ENCODE measurements around the gene KRT13. TPM values are rescaled to one million over a fixed set of nuclear protein-coding genes. Genes with fewer than 3 reads are reported as not detected.
A peak's percentile ranks its signal among the peaks of the same experiment; 100 is the strongest.

KRT13 gene
- total and polyA plus RNA-seq, 9 of the 15 experiments (the other 6 are each of a cell fraction or from before 2014, with no cell fraction given) = 0.11 to 1.1 (median 0.24) TPM; not detected in 3

DNA sequence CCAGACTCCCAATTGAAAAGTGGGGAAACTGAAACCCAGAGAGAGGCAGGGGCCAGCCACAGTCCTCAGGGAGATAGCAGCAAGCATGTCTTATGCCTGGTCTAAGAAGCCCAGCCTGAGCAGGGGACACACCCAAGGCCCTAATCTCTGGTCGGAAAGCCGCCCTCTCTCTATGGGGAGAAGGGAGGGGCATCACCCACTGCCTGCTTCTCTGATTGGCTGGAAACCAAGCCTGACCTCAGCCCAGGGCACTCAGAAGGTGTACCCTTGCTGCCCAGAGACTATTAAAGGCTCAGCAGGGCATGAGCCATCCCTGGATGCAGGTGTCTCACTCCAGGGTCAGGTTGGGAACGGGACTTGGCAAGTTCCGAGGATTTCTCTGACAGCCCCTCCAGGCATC is 5.7 kb upstream of the KRT13 start (continued):
- TF ChIP-seq ATF6 (CRISPR knock-in tag; IDR thresholded peaks at IDR 0.05) (no peak), ZNF316 (IDR thresholded peaks at IDR 0.05) (no peak), ZNF780A (CRISPR knock-in tag; IDR thresholded peaks at IDR 0.05) (no peak), NFRKB (IDR thresholded peaks at IDR 0.05; ENCODE audit: low read depth) (no peak), CBX1 (IDR thresholded peaks at IDR 0.05; ENCODE audit: low read depth) (no peak), RBM39 (optimal IDR thresholded peaks at IDR 0.05; ENCODE audit: low read depth, low read length) (no peak), ZNF165 (CRISPR knock-in tag; IDR thresholded peaks at IDR 0.05; ENCODE audit: borderline replicate concordance) (no peak), RCOR1 (IDR thresholded peaks at IDR 0.05; ENCODE audit: borderline replicate concordance in 1 of 2, low read depth in 2 of 2, low read length in 2 of 2) (peak in 1 of 2 experiments; percentile 57; a peak in 2 of 4 replicates), THRB (CRISPR knock-in tag; conservative IDR thresholded peaks at IDR 0.05) (no peak)
- TF ChIP-seq, protein P1, sequence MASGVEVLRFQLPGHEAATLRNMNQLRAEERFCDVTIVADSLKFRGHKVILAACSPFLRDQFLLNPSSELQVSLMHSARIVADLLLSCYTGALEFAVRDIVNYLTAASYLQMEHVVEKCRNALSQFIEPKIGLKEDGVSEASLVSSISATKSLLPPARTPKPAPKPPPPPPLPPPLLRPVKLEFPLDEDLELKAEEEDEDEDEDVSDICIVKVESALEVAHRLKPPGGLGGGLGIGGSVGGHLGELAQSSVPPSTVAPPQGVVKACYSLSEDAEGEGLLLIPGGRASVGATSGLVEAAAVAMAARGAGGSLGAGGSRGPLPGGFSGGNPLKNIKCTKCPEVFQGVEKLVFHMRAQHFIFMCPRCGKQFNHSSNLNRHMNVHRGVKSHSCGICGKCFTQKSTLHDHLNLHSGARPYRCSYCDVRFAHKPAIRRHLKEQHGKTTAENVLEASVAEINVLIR (CRISPR knock-in tag; IDR thresholded peaks at IDR 0.05) = no peak
- TF ChIP-seq, protein P2, sequence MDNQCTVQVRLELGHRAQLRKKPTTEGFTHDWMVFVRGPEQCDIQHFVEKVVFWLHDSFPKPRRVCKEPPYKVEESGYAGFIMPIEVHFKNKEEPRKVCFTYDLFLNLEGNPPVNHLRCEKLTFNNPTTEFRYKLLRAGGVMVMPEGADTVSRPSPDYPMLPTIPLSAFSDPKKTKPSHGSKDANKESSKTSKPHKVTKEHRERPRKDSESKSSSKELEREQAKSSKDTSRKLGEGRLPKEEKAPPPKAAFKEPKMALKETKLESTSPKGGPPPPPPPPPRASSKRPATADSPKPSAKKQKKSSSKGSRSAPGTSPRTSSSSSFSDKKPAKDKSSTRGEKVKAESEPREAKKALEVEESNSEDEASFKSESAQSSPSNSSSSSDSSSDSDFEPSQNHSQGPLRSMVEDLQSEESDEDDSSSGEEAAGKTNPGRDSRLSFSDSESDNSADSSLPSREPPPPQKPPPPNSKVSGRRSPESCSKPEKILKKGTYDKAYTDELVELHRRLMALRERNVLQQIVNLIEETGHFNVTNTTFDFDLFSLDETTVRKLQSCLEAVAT (IDR thresholded peaks at IDR 0.05) = no peak
- TF ChIP-seq, protein P3, sequence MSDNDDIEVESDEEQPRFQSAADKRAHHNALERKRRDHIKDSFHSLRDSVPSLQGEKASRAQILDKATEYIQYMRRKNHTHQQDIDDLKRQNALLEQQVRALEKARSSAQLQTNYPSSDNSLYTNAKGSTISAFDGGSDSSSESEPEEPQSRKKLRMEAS (CRISPR knock-in tag; IDR thresholded peaks at IDR 0.05) = no peak
- TF ChIP-seq, protein P4, sequence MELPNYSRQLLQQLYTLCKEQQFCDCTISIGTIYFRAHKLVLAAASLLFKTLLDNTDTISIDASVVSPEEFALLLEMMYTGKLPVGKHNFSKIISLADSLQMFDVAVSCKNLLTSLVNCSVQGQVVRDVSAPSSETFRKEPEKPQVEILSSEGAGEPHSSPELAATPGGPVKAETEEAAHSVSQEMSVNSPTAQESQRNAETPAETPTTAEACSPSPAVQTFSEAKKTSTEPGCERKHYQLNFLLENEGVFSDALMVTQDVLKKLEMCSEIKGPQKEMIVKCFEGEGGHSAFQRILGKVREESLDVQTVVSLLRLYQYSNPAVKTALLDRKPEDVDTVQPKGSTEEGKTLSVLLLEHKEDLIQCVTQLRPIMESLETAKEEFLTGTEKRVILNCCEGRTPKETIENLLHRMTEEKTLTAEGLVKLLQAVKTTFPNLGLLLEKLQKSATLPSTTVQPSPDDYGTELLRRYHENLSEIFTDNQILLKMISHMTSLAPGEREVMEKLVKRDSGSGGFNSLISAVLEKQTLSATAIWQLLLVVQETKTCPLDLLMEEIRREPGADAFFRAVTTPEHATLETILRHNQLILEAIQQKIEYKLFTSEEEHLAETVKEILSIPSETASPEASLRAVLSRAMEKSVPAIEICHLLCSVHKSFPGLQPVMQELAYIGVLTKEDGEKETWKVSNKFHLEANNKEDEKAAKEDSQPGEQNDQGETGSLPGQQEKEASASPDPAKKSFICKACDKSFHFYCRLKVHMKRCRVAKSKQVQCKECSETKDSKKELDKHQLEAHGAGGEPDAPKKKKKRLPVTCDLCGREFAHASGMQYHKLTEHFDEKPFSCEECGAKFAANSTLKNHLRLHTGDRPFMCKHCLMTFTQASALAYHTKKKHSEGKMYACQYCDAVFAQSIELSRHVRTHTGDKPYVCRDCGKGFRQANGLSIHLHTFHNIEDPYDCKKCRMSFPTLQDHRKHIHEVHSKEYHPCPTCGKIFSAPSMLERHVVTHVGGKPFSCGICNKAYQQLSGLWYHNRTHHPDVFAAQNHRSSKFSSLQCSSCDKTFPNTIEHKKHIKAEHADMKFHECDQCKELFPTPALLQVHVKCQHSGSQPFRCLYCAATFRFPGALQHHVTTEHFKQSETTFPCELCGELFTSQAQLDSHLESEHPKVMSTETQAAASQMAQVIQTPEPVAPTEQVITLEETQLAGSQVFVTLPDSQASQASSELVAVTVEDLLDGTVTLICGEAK (IDR thresholded peaks at IDR 0.05) = no peak
- TF ChIP-seq, protein P4 (CRISPR knock-in tag; IDR thresholded peaks at IDR 0.05) = no peak
